Esophagus muscularis mucosa (tissue), 4 donors: Measurements from ENCODE around the gene WDR87. TPM values are rescaled to one million over a fixed set of nuclear protein-coding genes. Genes with fewer than 3 reads are reported as not detected.

Experiments
- DNase-seq: peaks from one replicate; pipeline ENCODE4 v3.0.0-alpha.2; 2017; ENCODE audit errors: extremely low spot score
- H3K27ac ChIP-seq, 4 donors: fragments of 200-600 bp; sonication (generic); replicated peaks in 1 of 4; 1 replicate in 3 of 4; 2 replicates in 1 of 4; pipeline ENCODE4 v1.5.1; 2016 to 2019; ENCODE audit warnings: mild to moderate bottlenecking in 1 of 4
- H3K27me3 ChIP-seq, 4 donors: fragments of 200-600 bp; sonication (generic); one replicate each; pipeline versions ENCODE4 v1.5.1 to v1.6.0; 2016 to 2019
- H3K36me3 ChIP-seq, 4 donors: fragments of 200-600 bp; sonication (generic); one replicate each; pipeline ENCODE4 v1.5.1; 2016 to 2019
- H3K4me1 ChIP-seq, 4 donors: fragments of 200-600 bp; sonication (generic); one replicate each; pipeline ENCODE4 v1.5.1; 2016 to 2019
- H3K4me3 ChIP-seq, 4 donors: fragments of 200-600 bp; sonication (generic); 1 replicate in 2 of 4; 2 replicates in 2 of 4; pipeline ENCODE4 v1.5.1; 2016 to 2019; ENCODE audit warnings: mild to moderate bottlenecking in 4 of 4, moderate library complexity in 1 of 4
- H3K9me3 ChIP-seq, 4 donors: fragments of 200-600 bp; sonication (generic); 1 replicate in 3 of 4; 2 replicates in 1 of 4; pipeline ENCODE4 v1.5.1; 2016 to 2019
- EP300 ChIP-seq: sonication (generic); formaldehyde crosslinking; IDR thresholded peaks from one replicate; pipeline ENCODE4 v1.6.1; 2017; ENCODE audit warnings: antibody characterized with exemption
- POLR2A ChIP-seq: fragments of 450-650 bp; IDR thresholded peaks from one replicate; pipeline ENCODE4 v1.6.1; 2017; ENCODE audit warnings: antibody characterized with exemption, moderate library complexity, mild to moderate bottlenecking, low read depth
- POLR2AphosphoS5 ChIP-seq, 2 donors: sonication (generic); formaldehyde crosslinking; IDR thresholded peaks; one replicate each; pipeline ENCODE4 v1.6.1; 2017; ENCODE audit warnings: antibody characterized with exemption in 2 of 2
- WGBS: methylation state at CpG from one replicate; pipeline ENCODE4 v1.1.5; 2018; 5-methylcytosine and 5-hydroxymethylcytosine counted together
- intact Hi-C: fragments of 100-400 bp; cut with DNase I; formaldehyde crosslinking; loops from one replicate; pipeline ENCODE4 v1.15.1; 2023
- total RNA-seq, 4 donors: library from RNA; depleted of rRNA; stranded (reverse); fragments of >200 nt; gene quantifications; one replicate each; pipeline versions ENCODE4 v1.1.0 to v1.2.1, GENCODE V29; 2016
- TF ChIP-seq, protein P1 (sequence below), 3 experiments: fragments of 200-600 bp in 2 of 3; fragments of 450-650 bp in 1 of 3; sonication (generic) in 2 of 3; IDR thresholded peaks; one replicate each; pipeline ENCODE4 v1.5.1; 2017 to 2019; ENCODE audit warnings: antibody characterized with exemption in 3 of 3, mild to moderate bottlenecking in 2 of 3, moderate library complexity in 1 of 3

Gene WDR87
- total RNA-seq, 4 donors from 2014 or later: not detected

DNA sequence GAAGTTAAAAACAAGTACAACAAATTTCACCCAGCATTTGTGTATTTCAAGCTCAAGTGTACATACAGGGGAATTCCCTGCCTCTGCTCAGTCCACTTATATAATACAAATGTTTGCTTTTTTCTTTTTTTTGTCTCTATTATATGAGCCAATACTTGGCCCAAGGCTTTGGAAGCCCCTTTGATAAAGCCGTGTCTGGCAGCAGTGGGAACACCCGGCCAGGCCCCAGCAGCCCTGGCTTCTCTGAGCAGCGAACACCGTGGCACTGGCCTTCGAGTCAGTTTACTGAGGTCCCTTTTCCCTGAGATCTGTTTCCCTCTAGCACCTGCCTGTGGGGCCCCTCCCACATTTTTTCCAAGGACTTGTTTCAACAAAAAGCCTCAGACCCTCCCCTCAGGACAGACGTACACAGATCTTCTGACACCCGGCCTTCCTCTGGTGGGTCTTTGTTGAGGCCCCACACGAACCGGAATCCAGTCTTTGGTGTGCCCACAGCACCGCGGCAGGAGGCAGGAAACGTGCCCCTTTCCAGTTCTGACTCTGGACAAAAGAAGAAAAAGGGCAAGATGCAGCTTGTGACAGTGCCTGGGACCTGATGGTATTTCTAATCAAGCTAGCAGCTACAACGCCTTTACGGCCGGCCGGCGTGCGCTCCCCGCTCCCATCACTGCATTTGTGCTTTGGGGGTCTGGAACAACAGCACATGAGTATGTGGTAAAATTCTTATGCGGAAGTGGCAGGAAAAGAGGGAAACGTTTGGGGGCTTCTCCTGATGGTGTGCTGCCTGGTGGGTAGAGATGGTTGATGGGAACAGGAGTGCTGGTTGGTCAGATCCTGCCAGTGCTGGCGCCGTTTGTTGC is 14.4 kb upstream of the WDR87 start:
- 69% methylated on average over 23 of the region's 23 CpGs for WGBS
- no peaks in the 10 kb centered on the region for H3K27me3 ChIP-seq
- H3K4me3 ChIP-seq: no peak overlapping the region
- DNase-seq: no peak
- peaks cover 0 to 13% (median 0%) of the 10 kb centered on the region in 4 donors for H3K36me3 ChIP-seq
- TF ChIP-seq POLR2A (no peak), POLR2AphosphoS5 (IDR thresholded peaks at IDR 0.05) (no peak), EP300 (no peak)
- TF ChIP-seq, protein P1, sequence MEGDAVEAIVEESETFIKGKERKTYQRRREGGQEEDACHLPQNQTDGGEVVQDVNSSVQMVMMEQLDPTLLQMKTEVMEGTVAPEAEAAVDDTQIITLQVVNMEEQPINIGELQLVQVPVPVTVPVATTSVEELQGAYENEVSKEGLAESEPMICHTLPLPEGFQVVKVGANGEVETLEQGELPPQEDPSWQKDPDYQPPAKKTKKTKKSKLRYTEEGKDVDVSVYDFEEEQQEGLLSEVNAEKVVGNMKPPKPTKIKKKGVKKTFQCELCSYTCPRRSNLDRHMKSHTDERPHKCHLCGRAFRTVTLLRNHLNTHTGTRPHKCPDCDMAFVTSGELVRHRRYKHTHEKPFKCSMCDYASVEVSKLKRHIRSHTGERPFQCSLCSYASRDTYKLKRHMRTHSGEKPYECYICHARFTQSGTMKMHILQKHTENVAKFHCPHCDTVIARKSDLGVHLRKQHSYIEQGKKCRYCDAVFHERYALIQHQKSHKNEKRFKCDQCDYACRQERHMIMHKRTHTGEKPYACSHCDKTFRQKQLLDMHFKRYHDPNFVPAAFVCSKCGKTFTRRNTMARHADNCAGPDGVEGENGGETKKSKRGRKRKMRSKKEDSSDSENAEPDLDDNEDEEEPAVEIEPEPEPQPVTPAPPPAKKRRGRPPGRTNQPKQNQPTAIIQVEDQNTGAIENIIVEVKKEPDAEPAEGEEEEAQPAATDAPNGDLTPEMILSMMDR (IDR thresholded peaks at IDR 0.05): no peak
- no peak overlapping the region for H3K27ac ChIP-seq
- intact Hi-C loops: no loop called here
- H3K4me1 ChIP-seq: no peaks in the 10 kb centered on the region
- H3K9me3 ChIP-seq: no peaks in the 10 kb centered on the region

DNA sequence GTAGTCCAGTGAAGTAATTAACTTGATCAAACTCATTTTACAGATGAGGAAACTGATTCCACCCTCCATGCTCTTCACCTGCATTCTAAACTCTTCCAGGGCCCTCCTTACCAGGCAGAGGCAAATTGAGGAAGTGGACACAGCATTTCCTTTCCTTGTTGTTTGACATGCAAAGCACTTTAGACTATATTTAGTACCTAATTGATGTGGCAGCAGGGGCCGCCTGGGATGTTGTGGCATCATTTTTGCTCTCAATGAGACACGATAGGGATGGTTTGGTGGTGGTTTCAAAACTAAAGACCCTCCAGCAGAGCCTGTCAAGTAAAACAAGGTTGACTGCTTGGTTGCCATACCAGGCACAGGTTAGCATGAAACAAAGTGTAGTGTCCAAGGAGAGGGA is 8.5 kb upstream of the WDR87 start:
- no peak for DNase-seq
- no peaks in the 10 kb centered on the region for H3K4me1 ChIP-seq
- TF ChIP-seq POLR2A (no peak), POLR2AphosphoS5 (IDR thresholded peaks at IDR 0.05) (no peak), EP300 (no peak)
- TF ChIP-seq, protein P1 (IDR thresholded peaks at IDR 0.05): no peak
- no peaks in the 10 kb centered on the region for H3K27me3 ChIP-seq
- 62% methylated on average over 2 of the region's 2 CpGs for WGBS
- intact Hi-C loops: no loop called here
- no peak overlapping the region for H3K27ac ChIP-seq
- no peaks in the 10 kb centered on the region for H3K9me3 ChIP-seq
- no peaks in the 10 kb centered on the region for H3K36me3 ChIP-seq
- H3K4me3 ChIP-seq: no peak overlapping the region

DNA sequence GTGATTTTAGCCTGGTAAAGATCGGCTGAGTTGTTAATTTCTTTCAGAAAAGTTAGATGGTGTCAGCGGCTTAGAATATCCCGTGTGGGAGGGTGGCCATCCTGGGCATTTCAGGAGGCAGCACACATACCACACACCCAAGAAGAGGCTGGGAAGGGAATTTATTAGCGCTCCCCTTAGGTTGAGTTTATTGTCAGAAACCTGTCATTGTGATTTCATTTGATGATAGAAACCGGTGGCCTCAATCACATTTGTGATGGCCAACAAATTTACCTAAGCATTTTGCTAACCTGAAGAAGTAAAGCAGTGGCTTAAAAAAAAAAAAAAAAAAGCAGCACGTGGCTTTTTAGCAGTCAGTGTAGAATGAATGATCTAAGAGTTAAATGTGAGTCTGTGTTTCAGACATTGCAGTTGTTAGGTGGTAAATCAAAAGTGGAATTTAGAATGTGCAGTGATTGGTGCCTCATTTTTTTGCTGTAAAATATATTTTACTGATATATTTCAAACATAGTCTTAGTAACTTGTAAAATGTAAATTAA is 3.3 kb upstream of the WDR87 start:
- no peaks in the 10 kb centered on the region for H3K9me3 ChIP-seq
- WGBS: 67% methylated on average over 6 of the region's 6 CpGs
- H3K4me1 ChIP-seq: peaks cover 12 to 23% (median 19%) of the 10 kb centered on the region in 4 donors
- TF ChIP-seq POLR2AphosphoS5 (IDR thresholded peaks at IDR 0.05): no peak
- no peak for TF ChIP-seq EP300
- TF ChIP-seq POLR2A: no peak
- TF ChIP-seq, protein P1 (IDR thresholded peaks at IDR 0.05): no peak
- H3K36me3 ChIP-seq: no peaks in the 10 kb centered on the region
- no peaks in the 10 kb centered on the region for H3K27me3 ChIP-seq
- DNase-seq: no peak
- intact Hi-C loops: loop anchor here (10.0 kb wide), 2 partner anchors 145 to 425 kb away; partner anchors contain the start of gene CATSPERG
- no peak overlapping the region for H3K27ac ChIP-seq
- H3K4me3 ChIP-seq: no peak overlapping the region

DNA sequence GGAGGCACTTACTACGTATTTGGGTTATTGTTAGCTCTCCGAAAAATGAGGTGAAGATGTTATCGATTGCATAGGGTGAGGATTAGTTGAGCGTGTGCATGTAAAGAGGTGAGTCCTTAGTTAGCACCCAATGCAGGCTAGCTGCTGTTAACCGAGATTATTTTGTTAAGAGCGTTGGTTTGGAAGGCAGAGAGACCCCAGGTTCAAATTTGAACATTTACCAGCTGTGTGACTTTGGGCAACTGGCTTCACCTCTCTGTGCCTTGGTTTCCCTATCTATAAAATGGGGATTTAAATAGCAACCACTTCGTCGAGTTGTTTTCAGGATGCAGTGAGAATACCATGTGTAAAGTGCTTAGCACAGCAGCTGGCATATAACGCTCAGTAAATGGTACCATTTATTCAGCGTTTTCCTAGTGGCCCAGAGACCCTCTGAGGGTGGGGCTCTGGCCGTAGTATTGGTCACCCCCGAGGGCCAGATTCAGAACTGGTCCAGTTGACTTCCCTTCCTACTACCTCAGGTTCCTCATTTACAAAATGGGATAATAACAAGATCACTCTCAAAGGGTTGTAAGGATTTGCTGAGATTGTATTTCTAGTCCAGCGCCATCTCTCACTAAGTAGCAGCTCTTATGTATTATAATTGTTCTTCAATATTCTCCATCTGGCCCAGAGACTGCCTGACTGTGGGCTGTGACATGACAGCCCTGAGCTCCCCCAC is 1.5 kb upstream of the WDR87 start:
- no peaks in the 10 kb centered on the region for H3K27me3 ChIP-seq
- no peak for DNase-seq
- H3K4me1 ChIP-seq: peaks cover 12 to 23% (median 19%) of the 10 kb centered on the region in 4 donors
- peak overlapping the region in 2 of 4 donors; percentile 74 to 81 for H3K27ac ChIP-seq
- TF ChIP-seq POLR2AphosphoS5 (IDR thresholded peaks at IDR 0.05) (no peak), EP300 (no peak), POLR2A (no peak)
- TF ChIP-seq, protein P1 (IDR thresholded peaks at IDR 0.05): no peak
- no peaks in the 10 kb centered on the region for H3K9me3 ChIP-seq
- H3K4me3 ChIP-seq: peak overlapping the region; percentile 76 to 99 (median 91)
- intact Hi-C loops: loop anchor here (10.0 kb wide), 2 partner anchors 147 to 427 kb away; partner anchors contain the start of gene CATSPERG
- H3K36me3 ChIP-seq: no peaks in the 10 kb centered on the region
- WGBS: 24% methylated on average over 13 of the region's 13 CpGs
